ENCODE data around the gene PON2. TPM values are rescaled to one million over a fixed set of nuclear protein-coding genes. Genes with fewer than 3 reads are reported as not detected.

The PON2 gene
- total and polyA plus RNA-seq, 10 of the 15 experiments (the other 5 are each of a cell fraction or from before 2014, with no cell fraction given): 22.9 to 127 (median 46.1) TPM

GRCh38 chr7:95368235-95368634 lies 66.6 kb downstream of the PON2 start:
- Histone ChIP-seq H3K79me2 (ENCODE audit: control insufficient read depth, insufficient read depth, low read length) (no peaks in the 10 kb centered on the region), H3K4me1 (ENCODE audit: control insufficient read depth, insufficient read depth, low read length) (no peaks in the 10 kb centered on the region), H3K27ac (ENCODE audit: control insufficient read depth, insufficient read depth) (no peak overlapping the region), H2AFZ (ENCODE audit: control insufficient read depth, low read depth, low read length) (no peak overlapping the region), H3K4me3 (no peak overlapping the region), H3K36me3 (ENCODE audit: control insufficient read depth in 2 of 2, insufficient read depth in 2 of 2, low read length in 1 of 2) (no peaks in the 10 kb centered on the region), H3K9me3 (replicated peaks; ENCODE audit: control insufficient read depth, insufficient read depth, low read length) (no peaks in the 10 kb centered on the region), H3K4me2 (ENCODE audit: control insufficient read depth, insufficient read depth) (no peak overlapping the region), H4K20me1 (ENCODE audit: control insufficient read depth, insufficient read depth) (no peaks in the 10 kb centered on the region), H3K9ac (ENCODE audit: control insufficient read depth, insufficient read depth, low read length) (no peak overlapping the region), H3K27me3 (replicated peaks in 1 of 2; ENCODE audit: control insufficient read depth in 2 of 2, insufficient read depth in 2 of 2, low read length in 1 of 2) (no peaks in the 10 kb centered on the region)
- FAIRE-seq (no peak), ATAC-seq (no peak), DNase-seq (ENCODE audit: low read depth, low spot score) (no peak)
- ChIA-PET POLR2A (no interaction called here), CTCF (no interaction called here), RAD21 (ENCODE audit: unreplicated experiment) (no interaction called here), SMC1A (ENCODE audit: uncharacterized antibody, unreplicated experiment) (interaction anchor here (1.0 kb wide), 2 partner anchors 14 to 107 kb away, joined by 3 read pairs; no protein-coding TSS in a partner anchor)
- intact Hi-C loops (cut with micrococcal nuclease; ENCODE audit: unreplicated experiment) (no loop called here), in situ Hi-C loops (cut with MboI) (no loop called here)
- TF ChIP-seq ZSCAN29 (IDR thresholded peaks at IDR 0.05) (no peak), TCF3 (IDR thresholded peaks at IDR 0.05; ENCODE audit: borderline replicate concordance, insufficient read depth, low read depth, low read length) (no peak), PML (IDR thresholded peaks at IDR 0.05; ENCODE audit: low read length) (no peak), PAX8 (IDR thresholded peaks at IDR 0.05) (no peak), HDAC2 (IDR thresholded peaks at IDR 0.05) (no peak)
- 3% methylated on average over 3 of the region's 3 CpGs for WGBS (ENCODE audit: insufficient coverage, insufficient replicate concordance, low lambda C conversion rate, missing lambda C conversion rate)
- BruUV-seq (replicated peaks): no TSS peak

- no peak overlapping the region for H3K4me3 ChIP-seq
- POLR2A ChIA-PET: no interaction called here
- no peaks in the 10 kb centered on the region for H3K27me3 ChIP-seq (replicated peaks in 1 of 2; ENCODE audit: control insufficient read depth in 2 of 2, insufficient read depth in 2 of 2, low read length in 1 of 2)
- no peaks in the 10 kb centered on the region for H3K36me3 ChIP-seq (ENCODE audit: control insufficient read depth in 2 of 2, insufficient read depth in 2 of 2, low read length in 1 of 2)
- SMC1A ChIA-PET (ENCODE audit: uncharacterized antibody, unreplicated experiment): interaction anchor here (1.0 kb wide), 2 partner anchors 15 to 108 kb away, joined by 3 read pairs; no protein-coding TSS in a partner anchor
- no peak for TF ChIP-seq IRF3 (IDR thresholded peaks at IDR 0.05)
- TF ChIP-seq BRCA1 (IDR thresholded peaks at IDR 0.05; ENCODE audit: low read depth, low read length): no peak
- TF ChIP-seq MEF2A (IDR thresholded peaks at IDR 0.05; ENCODE audit: insufficient read depth, low read depth, low read length): no peak
- no peak for TF ChIP-seq PRDM15 (CRISPR knock-in tag; IDR thresholded peaks at IDR 0.05)
- TF ChIP-seq EED (IDR thresholded peaks at IDR 0.05; ENCODE audit: low read depth): no peak
- no peak for TF ChIP-seq RBBP5 (conservative IDR thresholded peaks at IDR 0.05)
- TF ChIP-seq SIX5 (IDR thresholded peaks at IDR 0.05; ENCODE audit: low read depth, low read length, severe bottlenecking): no peak
- H3K9ac ChIP-seq (ENCODE audit: control insufficient read depth, insufficient read depth, low read length): no peak overlapping the region
- no peak for FAIRE-seq
- no TSS peak for BruUV-seq (replicated peaks)
- no peaks in the 10 kb centered on the region for H4K20me1 ChIP-seq (ENCODE audit: control insufficient read depth, insufficient read depth)
- no peaks in the 10 kb centered on the region for H3K9me3 ChIP-seq (replicated peaks; ENCODE audit: control insufficient read depth, insufficient read depth, low read length)
- H3K79me2 ChIP-seq (ENCODE audit: control insufficient read depth, insufficient read depth, low read length): no peaks in the 10 kb centered on the region
- no peaks in the 10 kb centered on the region for H3K4me1 ChIP-seq (ENCODE audit: control insufficient read depth, insufficient read depth, low read length)
- WGBS (ENCODE audit: insufficient coverage, insufficient replicate concordance, low lambda C conversion rate, missing lambda C conversion rate): 0% methylated on average over 1 of the region's 1 CpG
- RAD21 ChIA-PET (ENCODE audit: unreplicated experiment): no interaction called here
- no peak for DNase-seq (ENCODE audit: low read depth, low spot score)
- intact Hi-C loops (cut with micrococcal nuclease; ENCODE audit: unreplicated experiment) (no loop called here), in situ Hi-C loops (cut with MboI) (no loop called here)
- ATAC-seq: no peak
- no peak overlapping the region for H3K4me2 ChIP-seq (ENCODE audit: control insufficient read depth, insufficient read depth)
- H2AFZ ChIP-seq (ENCODE audit: control insufficient read depth, low read depth, low read length): no peak overlapping the region
- CTCF ChIA-PET: no interaction called here
- H3K27ac ChIP-seq (ENCODE audit: control insufficient read depth, insufficient read depth): no peak overlapping the region
These were observed 67.2 kb downstream of the PON2 start for GRCh38 chr7:95367606-95368005.
